ENCODE measurements around the gene ADAMTS13.

Gene ADAMTS13

GRCh38 chr9:133457748-133458147, 35.6 kb downstream of the ADAMTS13 start:
- peaks cover 0 to 3% (median 0%) of the 10 kb centered on the region in 5 donors for H3K27me3 ChIP-seq (ENCODE audit: control insufficient read depth in 5 of 5, insufficient read depth in 4 of 5, low read length in 5 of 5)
- no peak overlapping the region for H3K9ac ChIP-seq (ENCODE audit: low read length in 5 of 5)
- H3K9me3 ChIP-seq (ENCODE audit: control insufficient read depth in 5 of 5, low read length in 5 of 5): no peaks in the 10 kb centered on the region
- H3K4me3 ChIP-seq (ENCODE audit: low read depth in 1 of 5, low read length in 5 of 5): no peak overlapping the region
- H3K4me1 ChIP-seq (ENCODE audit: control insufficient read depth in 5 of 5, insufficient read depth in 5 of 5, low read length in 5 of 5): peaks cover 0 to 15% (median 12%) of the 10 kb centered on the region in 5 donors
- H3K36me3 ChIP-seq (ENCODE audit: control insufficient read depth in 5 of 5, insufficient read depth in 5 of 5, low read length in 5 of 5): no peaks in the 10 kb centered on the region
- no peak overlapping the region for H3K27ac ChIP-seq (ENCODE audit: low read depth, low read length)

DNA sequence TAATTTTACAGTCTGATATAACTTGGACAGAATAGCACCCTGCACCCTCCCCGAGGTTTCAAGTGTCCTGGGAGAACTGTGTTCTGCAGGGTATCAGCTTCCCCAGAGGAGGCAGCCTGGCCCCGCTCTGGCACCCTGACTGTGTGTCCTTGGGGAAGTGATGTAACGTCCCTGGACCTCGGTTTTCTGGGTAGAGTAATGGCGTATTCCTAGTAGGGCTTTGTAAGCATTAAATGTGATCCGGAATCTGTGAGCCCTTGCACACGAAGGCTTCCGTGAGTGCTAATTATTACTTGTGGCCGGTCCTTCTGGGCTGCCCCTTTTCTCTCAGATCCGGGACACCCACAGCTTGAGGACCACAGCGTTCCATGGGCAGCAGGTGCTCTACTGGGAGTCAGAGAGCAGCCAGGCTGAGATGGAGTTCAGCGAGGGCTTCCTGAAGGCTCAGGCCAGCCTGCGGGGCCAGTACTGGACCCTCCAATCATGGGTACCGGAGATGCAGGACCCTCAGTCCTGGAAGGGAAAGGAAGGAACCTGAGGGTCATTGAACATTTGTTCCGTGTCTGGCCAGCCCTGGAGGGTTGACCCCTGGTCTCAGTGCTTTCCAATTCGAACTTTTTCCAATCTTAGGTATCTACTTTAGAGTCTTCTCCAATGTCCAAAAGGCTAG, 36.6 kb downstream of the ADAMTS13 start:
- Histone ChIP-seq H3K9me3 (ENCODE audit: control insufficient read depth in 5 of 5, low read length in 5 of 5) (no peaks in the 10 kb centered on the region), H3K27me3 (ENCODE audit: control insufficient read depth in 5 of 5, insufficient read depth in 4 of 5, low read length in 5 of 5) (peaks cover 0 to 3% (median 0%) of the 10 kb centered on the region in 5 donors), H3K4me3 (ENCODE audit: low read depth in 1 of 5, low read length in 5 of 5) (peak overlapping the region in 4 of 5 donors; percentile 47 to 76 (median 71)), H3K27ac (ENCODE audit: low read depth, low read length) (no peak overlapping the region), H3K9ac (ENCODE audit: low read length in 5 of 5) (no peak overlapping the region), H3K36me3 (ENCODE audit: control insufficient read depth in 5 of 5, insufficient read depth in 5 of 5, low read length in 5 of 5) (no peaks in the 10 kb centered on the region), H3K4me1 (ENCODE audit: control insufficient read depth in 5 of 5, insufficient read depth in 5 of 5, low read length in 5 of 5) (peaks cover 0 to 15% (median 12%) of the 10 kb centered on the region in 5 donors)

- H3K27me3 ChIP-seq (ENCODE audit: control insufficient read depth in 5 of 5, insufficient read depth in 4 of 5, low read length in 5 of 5): peaks cover 0 to 3% (median 0%) of the 10 kb centered on the region in 5 donors
- H3K9me3 ChIP-seq (ENCODE audit: control insufficient read depth in 5 of 5, low read length in 5 of 5): no peaks in the 10 kb centered on the region
- H3K36me3 ChIP-seq (ENCODE audit: control insufficient read depth in 5 of 5, insufficient read depth in 5 of 5, low read length in 5 of 5): peaks cover 0 to 3% (median 2%) of the 10 kb centered on the region in 5 donors
- peak within 1 kb of the TSS in 4 of 5 donors; percentile 63 to 85 (median 70) for H3K9ac ChIP-seq (ENCODE audit: low read length in 5 of 5)
- H3K4me3 ChIP-seq (ENCODE audit: low read depth in 1 of 5, low read length in 5 of 5): peak within 1 kb of the TSS; percentile 66 to 76 (median 68)
- H3K4me1 ChIP-seq (ENCODE audit: control insufficient read depth in 5 of 5, insufficient read depth in 5 of 5, low read length in 5 of 5): peaks cover 0 to 15% (median 12%) of the 10 kb centered on the region in 5 donors
- peak within 1 kb of the TSS; percentile 50 for H3K27ac ChIP-seq (ENCODE audit: low read depth, low read length)
Measured at GRCh38 chr9:133459476-133460404, 37.6 kb downstream of the ADAMTS13 start, which contains the start of gene CACFD1. TSS of gene CACFD1 (plus strand) at chr9:133459978. CDS start at chr9:133460067, 89 bp downstream.

GRCh38 chr9:133460405-133461175, 38.4 kb downstream of the ADAMTS13 start:
- H3K4me3 ChIP-seq (ENCODE audit: low read depth in 1 of 5, low read length in 5 of 5): peak overlapping the region in 4 of 5 donors; percentile 33 to 76 (median 62)
- H3K9ac ChIP-seq (ENCODE audit: low read length in 5 of 5): peak overlapping the region in 4 of 5 donors; percentile 28 to 68 (median 58)
- H3K27me3 ChIP-seq (ENCODE audit: control insufficient read depth in 5 of 5, insufficient read depth in 4 of 5, low read length in 5 of 5): peaks cover 0 to 3% (median 0%) of the 10 kb centered on the region in 5 donors
- peaks cover 0 to 15% (median 12%) of the 10 kb centered on the region in 5 donors for H3K4me1 ChIP-seq (ENCODE audit: control insufficient read depth in 5 of 5, insufficient read depth in 5 of 5, low read length in 5 of 5)
- H3K36me3 ChIP-seq (ENCODE audit: control insufficient read depth in 5 of 5, insufficient read depth in 5 of 5, low read length in 5 of 5): peaks cover 0 to 5% (median 3%) of the 10 kb centered on the region in 5 donors
- peak overlapping the region; percentile 41 for H3K27ac ChIP-seq (ENCODE audit: low read depth, low read length)
- no peaks in the 10 kb centered on the region for H3K9me3 ChIP-seq (ENCODE audit: control insufficient read depth in 5 of 5, low read length in 5 of 5)

- H3K4me3 ChIP-seq (ENCODE audit: low read depth in 1 of 5, low read length in 5 of 5): no peak overlapping the region
- H3K27ac ChIP-seq (ENCODE audit: low read depth, low read length): no peak overlapping the region
- no peaks in the 10 kb centered on the region for H3K9me3 ChIP-seq (ENCODE audit: control insufficient read depth in 5 of 5, low read length in 5 of 5)
- H3K36me3 ChIP-seq (ENCODE audit: control insufficient read depth in 5 of 5, insufficient read depth in 5 of 5, low read length in 5 of 5): peaks cover 0 to 5% (median 3%) of the 10 kb centered on the region in 5 donors
- no peak overlapping the region for H3K9ac ChIP-seq (ENCODE audit: low read length in 5 of 5)
- H3K4me1 ChIP-seq (ENCODE audit: control insufficient read depth in 5 of 5, insufficient read depth in 5 of 5, low read length in 5 of 5): peaks cover 0 to 15% (median 12%) of the 10 kb centered on the region in 5 donors
- peaks cover 0 to 3% (median 0%) of the 10 kb centered on the region in 5 donors for H3K27me3 ChIP-seq (ENCODE audit: control insufficient read depth in 5 of 5, insufficient read depth in 4 of 5, low read length in 5 of 5)
Measured at GRCh38 chr9:133461975-133462374, 39.8 kb downstream of the ADAMTS13 start.

DNA sequence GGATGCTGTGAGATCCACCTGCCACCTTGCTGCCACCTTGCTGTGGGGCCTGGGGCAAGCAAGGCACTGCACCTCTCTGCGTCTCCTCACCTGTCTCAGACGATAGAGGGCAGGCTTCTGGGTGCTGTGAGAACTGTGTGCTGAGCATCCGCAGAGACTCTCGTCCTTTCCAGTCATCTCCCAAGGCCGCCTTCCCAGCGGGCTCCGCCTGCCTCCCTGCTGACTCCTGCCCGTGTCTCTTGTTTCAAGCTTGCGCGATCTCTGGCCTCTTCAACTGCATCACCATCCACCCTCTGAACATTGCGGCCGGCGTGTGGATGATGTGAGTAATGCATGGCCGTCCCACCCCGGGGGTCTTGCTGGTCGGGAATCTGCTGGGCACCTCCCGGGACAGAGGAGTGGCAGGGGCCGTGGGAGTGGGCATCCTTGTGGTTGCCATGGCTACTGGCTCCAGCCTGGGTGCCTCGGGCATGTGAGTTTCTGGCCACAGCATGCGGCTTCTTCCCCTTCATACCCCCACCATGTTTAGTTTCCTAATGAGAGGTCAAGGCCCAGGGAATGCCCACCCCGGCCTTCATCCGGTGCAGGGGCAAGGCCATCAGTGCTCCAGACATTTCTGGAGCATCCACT, 41.2 kb downstream of the ADAMTS13 start:
- no peaks in the 10 kb centered on the region for H3K9me3 ChIP-seq (ENCODE audit: control insufficient read depth in 5 of 5, low read length in 5 of 5)
- H3K4me3 ChIP-seq (ENCODE audit: low read depth in 1 of 5, low read length in 5 of 5): no peak overlapping the region
- peaks cover 0 to 15% (median 12%) of the 10 kb centered on the region in 5 donors for H3K4me1 ChIP-seq (ENCODE audit: control insufficient read depth in 5 of 5, insufficient read depth in 5 of 5, low read length in 5 of 5)
- H3K27ac ChIP-seq (ENCODE audit: low read depth, low read length): no peak overlapping the region
- H3K27me3 ChIP-seq (ENCODE audit: control insufficient read depth in 5 of 5, insufficient read depth in 4 of 5, low read length in 5 of 5): no peaks in the 10 kb centered on the region
- H3K36me3 ChIP-seq (ENCODE audit: control insufficient read depth in 5 of 5, insufficient read depth in 5 of 5, low read length in 5 of 5): peaks cover 0 to 5% (median 4%) of the 10 kb centered on the region in 5 donors
- H3K9ac ChIP-seq (ENCODE audit: low read length in 5 of 5): no peak overlapping the region

DNA sequence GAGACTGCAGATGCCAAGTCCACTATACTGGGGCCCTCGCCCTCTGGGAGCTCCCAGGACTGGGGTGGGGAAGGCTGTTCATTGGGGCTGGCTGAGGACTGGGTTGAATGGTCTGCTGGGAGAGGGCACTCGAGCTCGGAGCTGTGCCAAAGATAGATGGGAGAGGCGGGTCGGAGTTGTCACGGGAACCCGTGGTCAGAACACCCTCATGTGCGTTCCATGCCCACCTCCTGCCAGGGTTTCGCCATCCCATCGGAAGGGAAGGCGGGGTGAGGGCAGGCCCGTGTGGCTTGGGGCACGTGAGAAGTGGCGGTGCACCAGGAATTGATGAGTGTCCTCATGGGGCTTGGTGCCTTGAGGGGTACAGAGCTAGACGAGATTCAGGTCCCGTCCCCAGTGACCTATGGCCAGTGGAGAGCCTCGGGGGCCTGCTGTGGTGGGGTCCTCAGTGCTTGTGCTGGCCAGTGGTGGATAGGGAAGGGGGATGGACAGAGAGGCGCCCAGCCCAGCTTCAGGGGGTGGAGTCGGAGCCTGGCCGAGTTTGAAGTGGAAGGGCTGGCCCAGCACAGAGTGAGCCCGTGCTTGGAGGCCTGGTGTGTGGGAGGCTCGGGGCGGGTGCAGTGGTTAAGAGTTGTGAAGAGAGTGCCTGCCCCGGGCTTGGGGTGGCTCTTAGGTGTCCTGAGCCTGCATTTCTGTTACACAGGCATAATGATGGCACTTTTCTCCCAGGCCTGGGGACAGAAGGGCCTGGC, 41.9 kb downstream of the ADAMTS13 start:
- no peak overlapping the region for H3K27ac ChIP-seq (ENCODE audit: low read depth, low read length)
- peaks cover 0 to 12% (median 10%) of the 10 kb centered on the region in 5 donors for H3K4me1 ChIP-seq (ENCODE audit: control insufficient read depth in 5 of 5, insufficient read depth in 5 of 5, low read length in 5 of 5)
- peak overlapping the region in 1 of 5 donors; percentile 15 for H3K9ac ChIP-seq (ENCODE audit: low read length in 5 of 5)
- H3K9me3 ChIP-seq (ENCODE audit: control insufficient read depth in 5 of 5, low read length in 5 of 5): no peaks in the 10 kb centered on the region
- no peak overlapping the region for H3K4me3 ChIP-seq (ENCODE audit: low read depth in 1 of 5, low read length in 5 of 5)
- H3K36me3 ChIP-seq (ENCODE audit: control insufficient read depth in 5 of 5, insufficient read depth in 5 of 5, low read length in 5 of 5): peaks cover 0 to 10% (median 4%) of the 10 kb centered on the region in 5 donors
- H3K27me3 ChIP-seq (ENCODE audit: control insufficient read depth in 5 of 5, insufficient read depth in 4 of 5, low read length in 5 of 5): no peaks in the 10 kb centered on the region

DNA sequence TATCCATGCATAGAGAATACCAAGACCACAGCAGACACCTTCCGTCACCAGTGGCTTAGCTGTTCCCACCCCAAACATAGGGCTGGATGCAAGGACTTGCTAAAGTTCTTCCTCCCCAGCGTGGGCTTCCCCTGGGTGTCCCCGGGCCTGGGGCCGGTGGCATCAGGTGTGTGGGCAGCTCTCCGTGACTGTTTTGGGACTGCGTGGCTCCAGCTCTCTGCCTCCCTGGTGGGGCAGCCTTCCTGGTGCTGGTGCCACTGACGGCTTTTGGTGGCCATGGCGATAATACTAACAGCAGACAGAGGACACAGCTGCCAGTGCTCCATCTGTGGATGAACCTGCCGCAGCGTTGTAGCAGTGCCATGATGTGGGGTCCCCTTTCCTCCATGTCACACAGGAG, 42.5 kb downstream of the ADAMTS13 start:
- no peaks in the 10 kb centered on the region for H3K9me3 ChIP-seq (ENCODE audit: control insufficient read depth in 5 of 5, low read length in 5 of 5)
- H3K27me3 ChIP-seq (ENCODE audit: control insufficient read depth in 5 of 5, insufficient read depth in 4 of 5, low read length in 5 of 5): no peaks in the 10 kb centered on the region
- H3K36me3 ChIP-seq (ENCODE audit: control insufficient read depth in 5 of 5, insufficient read depth in 5 of 5, low read length in 5 of 5): peaks cover 0 to 11% (median 4%) of the 10 kb centered on the region in 5 donors
- peaks cover 0 to 9% (median 6%) of the 10 kb centered on the region in 5 donors for H3K4me1 ChIP-seq (ENCODE audit: control insufficient read depth in 5 of 5, insufficient read depth in 5 of 5, low read length in 5 of 5)
- peak overlapping the region in 1 of 5 donors; percentile 15 for H3K9ac ChIP-seq (ENCODE audit: low read length in 5 of 5)
- H3K4me3 ChIP-seq (ENCODE audit: low read depth in 1 of 5, low read length in 5 of 5): no peak overlapping the region
- H3K27ac ChIP-seq (ENCODE audit: low read depth, low read length): no peak overlapping the region
